Measurements from ENCODE around the gene MRPS35. TPM values are rescaled to one million over a fixed set of nuclear protein-coding genes. Genes with fewer than 3 reads are reported as not detected.
A peak's percentile ranks its signal among the peaks of the same experiment; 100 is the strongest.

Gene MRPS35
- total and polyA plus RNA-seq, 2 donors from 2014 or later = 40.1 to 97.8 TPM

- Histone ChIP-seq H3K4me3 (ENCODE audit: low read length in 3 of 3) (peak within 1 kb of the TSS; percentile 87 to 90 (median 90)), H3K4me1 (ENCODE audit: control insufficient read depth in 2 of 3, insufficient read depth in 2 of 3, low read depth in 1 of 3, low read length in 3 of 3) (peaks cover 3 to 11% (median 10%) of the 10 kb centered on the region in 3 donors), H3K9ac (ENCODE audit: low read length in 3 of 3) (peak within 1 kb of the TSS; percentile 80 to 81 (median 81)), H3K27me3 (ENCODE audit: control insufficient read depth, insufficient read depth, low read length) (no peaks in the 10 kb centered on the region), H3K36me3 (ENCODE audit: control insufficient read depth in 2 of 3, insufficient read depth in 3 of 3, low read length in 3 of 3) (no peaks in the 10 kb centered on the region), H3K27ac (ENCODE audit: low read depth in 2 of 2, low read length in 2 of 2) (peak within 1 kb of the TSS; percentile 62 to 74), H3K9me3 (ENCODE audit: control insufficient read depth in 2 of 3, insufficient read depth in 1 of 3, low read length in 3 of 3) (no peaks in the 10 kb centered on the region)
- peak; percentile 81 to 93 (median 86) for DNase-seq
- intact Hi-C loops (cut with DNase I) = no loop called here
- no peak for TF ChIP-seq CTCF (IDR thresholded peaks at IDR 0.05; ENCODE audit: borderline replicate concordance, extremely low read depth, insufficient read depth)
- FAIRE-seq = no peak
Observed at GRCh38 chr12:27779920-27780611, 69.4 kb downstream of the MRPS35 start, which contains the start of the genes KLHL42 and MANSC4. Gene KLHL42 (plus strand): TSS chr12:27780233. CDS start chr12:27780331, 98 bp downstream. Gene MANSC4 (minus strand): TSS chr12:27780236. CDS start chr12:27771276, 8,960 bp downstream.

GRCh38 chr12:27780612-27781408 is 70.2 kb downstream of the MRPS35 start:
- peak in 4 of 5 donors; percentile 53 to 83 (median 68) for DNase-seq

GRCh38 chr12:27781680-27782079 is 71.0 kb downstream of the MRPS35 start:
- Histone ChIP-seq H3K4me3 (ENCODE audit: low read length in 3 of 3) (peak overlapping the region in 2 of 3 donors; percentile 71 to 84), H3K36me3 (ENCODE audit: control insufficient read depth in 2 of 3, insufficient read depth in 3 of 3, low read length in 3 of 3) (no peaks in the 10 kb centered on the region), H3K27ac (ENCODE audit: low read depth in 2 of 2, low read length in 2 of 2) (no peak overlapping the region), H3K27me3 (ENCODE audit: control insufficient read depth, insufficient read depth, low read length) (no peaks in the 10 kb centered on the region), H3K4me1 (ENCODE audit: control insufficient read depth in 2 of 3, insufficient read depth in 2 of 3, low read depth in 1 of 3, low read length in 3 of 3) (peaks cover 3 to 11% (median 10%) of the 10 kb centered on the region in 3 donors), H3K9ac (ENCODE audit: low read length in 3 of 3) (peak overlapping the region in 1 of 3 donors; percentile 41), H3K9me3 (ENCODE audit: control insufficient read depth in 2 of 3, insufficient read depth in 1 of 3, low read length in 3 of 3) (no peaks in the 10 kb centered on the region)
- peak in 2 of 5 donors; percentile 8 to 38 for DNase-seq
- no peak for FAIRE-seq
- intact Hi-C loops (cut with DNase I) = no loop called here
- no peak for TF ChIP-seq CTCF (IDR thresholded peaks at IDR 0.05; ENCODE audit: borderline replicate concordance, extremely low read depth, insufficient read depth)

More at GRCh38 chr12:27780612-27781408, 70.2 kb downstream of the MRPS35 start:
- no peak for FAIRE-seq
- TF ChIP-seq CTCF (IDR thresholded peaks at IDR 0.05; ENCODE audit: borderline replicate concordance, extremely low read depth, insufficient read depth) = no peak
- Histone ChIP-seq H3K9ac (ENCODE audit: low read length in 3 of 3) (peak overlapping the region; percentile 55 to 80 (median 80)), H3K4me1 (ENCODE audit: control insufficient read depth in 2 of 3, insufficient read depth in 2 of 3, low read depth in 1 of 3, low read length in 3 of 3) (peaks cover 3 to 11% (median 10%) of the 10 kb centered on the region in 3 donors), H3K27me3 (ENCODE audit: control insufficient read depth, insufficient read depth, low read length) (no peaks in the 10 kb centered on the region), H3K36me3 (ENCODE audit: control insufficient read depth in 2 of 3, insufficient read depth in 3 of 3, low read length in 3 of 3) (no peaks in the 10 kb centered on the region), H3K9me3 (ENCODE audit: control insufficient read depth in 2 of 3, insufficient read depth in 1 of 3, low read length in 3 of 3) (no peaks in the 10 kb centered on the region), H3K4me3 (ENCODE audit: low read length in 3 of 3) (peak overlapping the region; percentile 71 to 84 (median 84)), H3K27ac (ENCODE audit: low read depth in 2 of 2, low read length in 2 of 2) (peak overlapping the region; percentile 30 to 74)
- intact Hi-C loops (cut with DNase I) = no loop called here

Data from kidney (tissue), 14 donors.